Lower leg skin (tissue), 4 donors: ENCODE data around the gene FLG2. TPM values are rescaled to one million over a fixed set of nuclear protein-coding genes. Genes with fewer than 3 reads are reported as not detected.

Source experiments
- DNase-seq, 2 donors: peaks; one replicate each; pipeline ENCODE4 v3.0.0-alpha.2; 2019; ENCODE audit warnings: low spot score in 2 of 2
- H3K4me3 ChIP-seq: fragments of 200-600 bp; sonication (generic); 2 replicates; pipeline ENCODE4 v1.5.1; 2017; ENCODE audit warnings: mild to moderate bottlenecking, low read depth; ENCODE audit not compliant: poor library complexity, severe bottlenecking
- CTCF ChIP-seq, 3 donors: fragments of 450-650 bp; IDR thresholded peaks; one replicate each; pipeline ENCODE4 v1.5.1; 2016; ENCODE audit warnings: antibody characterized with exemption in 3 of 3, mild to moderate bottlenecking in 3 of 3, moderate library complexity in 2 of 3
- POLR2A ChIP-seq, 2 donors: fragments of 450-650 bp; IDR thresholded peaks; one replicate each; pipeline ENCODE4 v1.6.1; 2016 to 2017; ENCODE audit warnings: antibody characterized with exemption in 2 of 2, mild to moderate bottlenecking in 1 of 2, moderate library complexity in 1 of 2
- WGBS, 2 donors: methylation state at CpG; one replicate each; pipeline ENCODE4 v1.1.5; 2018; 5-methylcytosine and 5-hydroxymethylcytosine counted together
- intact Hi-C: fragments of 100-400 bp; cut with DNase I; formaldehyde crosslinking; loops from one replicate; pipeline ENCODE4 v1.15.0; 2023; ENCODE audit warnings: low total_unique reads
- total RNA-seq, 4 donors: library from RNA; depleted of rRNA; stranded (reverse); fragments of >200 nt; gene quantifications; one replicate each; pipeline ENCODE4 v1.1.0, GENCODE V29; 2016

Gene FLG2
- total RNA-seq, 4 donors from 2014 or later, result 1,747 to 3,608 (median 2,024) TPM

- 53 to 65% methylated on average over 3 of the region's 3 CpGs for WGBS, 2 donors
These were observed 16.8 kb downstream of the FLG2 start for GRCh38 chr1:152343006-152343405.

GRCh38 chr1:152335399-152335798 lies 24.4 kb downstream of the FLG2 start:
- 58 to 71% methylated on average over 7 of the region's 7 CpGs for WGBS, 2 donors
- intact Hi-C loops, result no loop called here
- H3K4me3 ChIP-seq, result no peak overlapping the region
- DNase-seq, result no peak
- no peak for TF ChIP-seq POLR2A (IDR thresholded peaks at IDR 0.05)
- no peak for TF ChIP-seq CTCF (IDR thresholded peaks at IDR 0.05)

More at GRCh38 chr1:152343006-152343405, 16.8 kb downstream of the FLG2 start:
- intact Hi-C loops, result loop anchor here (10.0 kb wide), 1 partner anchor 158 kb away; no protein-coding TSS in a partner anchor
- TF ChIP-seq CTCF (IDR thresholded peaks at IDR 0.05), result no peak
- TF ChIP-seq POLR2A (IDR thresholded peaks at IDR 0.05), result no peak
- no peak for DNase-seq
- H3K4me3 ChIP-seq, result no peak overlapping the region

GRCh38 chr1:152328801-152329391 lies 30.9 kb downstream of the FLG2 start:
- intact Hi-C loops, result no loop called here
- no peak for TF ChIP-seq POLR2A (IDR thresholded peaks at IDR 0.05)
- no peak for TF ChIP-seq CTCF (IDR thresholded peaks at IDR 0.05)
- no peak overlapping the region for H3K4me3 ChIP-seq
- DNase-seq, result no peak
- 82 to 92% methylated on average over 1 of the region's 1 CpG for WGBS, 2 donors

- no peak within 1 kb of the TSS for H3K4me3 ChIP-seq
- 45 to 53% methylated on average over 1 of the region's 1 CpG for WGBS, 2 donors
- intact Hi-C loops, result no loop called here
- TF ChIP-seq CTCF (IDR thresholded peaks at IDR 0.05), result no peak
- TF ChIP-seq POLR2A (IDR thresholded peaks at IDR 0.05), result no peak
- DNase-seq, result no peak
These were observed 34.7 kb downstream of the FLG2 start, which contains the start of gene FLG for GRCh38 chr1:152325111-152325510. Gene FLG (minus strand): TSS chr1:152325239. CDS start chr1:152315456, 9,783 bp downstream.

- no peak for TF ChIP-seq POLR2A (IDR thresholded peaks at IDR 0.05)
- TF ChIP-seq CTCF (IDR thresholded peaks at IDR 0.05), result no peak
- DNase-seq, result no peak
- WGBS, 2 donors, result 94 to 100% methylated on average over 1 of the region's 1 CpG
These were observed 45.8 kb downstream of the FLG2 start for GRCh38 chr1:152313970-152314369.

More at GRCh38 chr1:152313970-152314369, 45.8 kb downstream of the FLG2 start:
- intact Hi-C loops, result no loop called here
- H3K4me3 ChIP-seq, result no peak overlapping the region
